Naive thymus-derived CD4-positive, alpha-beta T cell (primary cell): ENCODE results near the gene METRNL. TPM values are rescaled to one million over a fixed set of nuclear protein-coding genes. Genes with fewer than 3 reads are reported as not detected.

Source experiments
- ATAC-seq: fragments of 150-1000 bp; cut with Tn5 transposase; 2 replicates; pipeline ENCODE4 v1.10.0; 2021; ENCODE audit warnings: mild to moderate bottlenecking, moderate library complexity
- CTCF ChIA-PET: fragments of 350-600 bp; sonication (Branson Sonifier 250); formaldehyde crosslinking; loops from one replicate; lab custom pipeline; 2021; ENCODE audit warnings: antibody characterized with exemption; lab: Charles Lee
- POLR2A ChIA-PET: fragments of 350-600 bp; sonication (Branson Sonifier 250); formaldehyde crosslinking; loops from one replicate; lab custom pipeline; 2021; ENCODE audit warnings: antibody characterized with exemption, inconsistent platforms; lab: Charles Lee
- DNase-seq, 9 donors: peaks; one replicate each; pipeline versions ENCODE4 v3.0.0 to v3.0.0-alpha.2; 2020 to 2022; ENCODE audit warnings: mixed read lengths in 1 of 9
- H3K27ac ChIP-seq: one replicate; pipeline ENCODE4 v1.7.0; 2013; ENCODE audit warnings: mild to moderate bottlenecking, low read depth, low read length, moderate library complexity
- H3K27me3 ChIP-seq, 2 donors: one replicate each; pipeline ENCODE4 v1.7.0; 2013; ENCODE audit warnings: low read length in 2 of 2, mild to moderate bottlenecking in 2 of 2, moderate library complexity in 2 of 2; ENCODE audit not compliant: control insufficient read depth in 2 of 2, insufficient read depth in 2 of 2
- H3K36me3 ChIP-seq, 3 experiments: 1 replicate in 2 of 3; 2 replicates in 1 of 3; pipeline ENCODE4 v1.7.0; 2013; ENCODE audit warnings: low read length in 3 of 3, mild to moderate bottlenecking in 3 of 3, moderate library complexity in 1 of 3; ENCODE audit not compliant: insufficient read depth in 3 of 3, control insufficient read depth in 2 of 3
- H3K4me1 ChIP-seq, 2 donors: one replicate each; pipeline ENCODE4 v1.7.0; 2013; ENCODE audit warnings: low read length in 2 of 2, mild to moderate bottlenecking in 2 of 2, moderate library complexity in 1 of 2; ENCODE audit not compliant: control insufficient read depth in 2 of 2, insufficient read depth in 2 of 2
- H3K4me3 ChIP-seq: 2 replicates; pipeline ENCODE4 v1.7.0; 2013; ENCODE audit warnings: mild to moderate bottlenecking, low read length
- H3K9me3 ChIP-seq, 3 experiments: 1 replicate in 2 of 3; 2 replicates in 1 of 3; pipeline ENCODE4 v1.7.0; 2013; ENCODE audit warnings: low read length in 3 of 3; ENCODE audit not compliant: control insufficient read depth in 2 of 3
- H3K27ac Mint-ChIP-seq, 9 donors: one replicate each; pipeline ENCODE4 v1.8.0; 2020 to 2022; ENCODE audit warnings: mixed read lengths in 9 of 9, mild to moderate bottlenecking in 8 of 9, moderate library complexity in 5 of 9, inconsistent platforms in 2 of 9
- H3K27me3 Mint-ChIP-seq, 5 donors: one replicate each; pipeline ENCODE4 v1.8.0; 2021 to 2022; ENCODE audit warnings: mixed read lengths in 5 of 5, mild to moderate bottlenecking in 1 of 5
- H3K36me3 Mint-ChIP-seq, 5 donors: one replicate each; pipeline ENCODE4 v1.8.0; 2020 to 2022; ENCODE audit warnings: mixed read lengths in 5 of 5, mild to moderate bottlenecking in 3 of 5, inconsistent platforms in 1 of 5
- H3K4me1 Mint-ChIP-seq, 7 donors: one replicate each; pipeline ENCODE4 v1.8.0; 2020 to 2022; ENCODE audit warnings: mixed read lengths in 7 of 7, mild to moderate bottlenecking in 3 of 7, inconsistent platforms in 1 of 7
- H3K4me3 Mint-ChIP-seq, 10 donors: one replicate each; pipeline ENCODE4 v1.8.0; 2020 to 2022; ENCODE audit warnings: mild to moderate bottlenecking in 10 of 10, mixed read lengths in 10 of 10, moderate library complexity in 6 of 10, inconsistent platforms in 2 of 10
- H3K9me3 Mint-ChIP-seq, 11 donors: one replicate each; pipeline ENCODE4 v1.8.0; 2020 to 2022; ENCODE audit warnings: mixed read lengths in 11 of 11, mild to moderate bottlenecking in 4 of 11, inconsistent platforms in 1 of 11, moderate library complexity in 1 of 11
- intact Hi-C, 2 donors: fragments of 100-400 bp; cut with micrococcal nuclease; formaldehyde crosslinking; loops; one replicate each; pipeline ENCODE4 v1.15.1; 2023
- polyA plus RNA-seq, 2 donors: library from polyadenylated mRNA; unstranded; fragments of 300-500 nt; fragmentation: Illumina TruSeq; gene quantifications; one replicate each; pipeline ENCODE4 v1.2.3, GENCODE V29; 2021
- total RNA-seq, 6 experiments: library from RNA in 5 of 6; stranded (reverse) in 5 of 6; gene quantifications; 1 replicate in 5 of 6; 2 replicates in 1 of 6; pipeline ENCODE4 v1.2.3 and lab custom pipeline; 2021 to 2026

The METRNL gene
- total and polyA plus RNA-seq, 7 experiments from 2014 or later = 1.0 to 147 (median 10.3) TPM; not detected in 2

DNA sequence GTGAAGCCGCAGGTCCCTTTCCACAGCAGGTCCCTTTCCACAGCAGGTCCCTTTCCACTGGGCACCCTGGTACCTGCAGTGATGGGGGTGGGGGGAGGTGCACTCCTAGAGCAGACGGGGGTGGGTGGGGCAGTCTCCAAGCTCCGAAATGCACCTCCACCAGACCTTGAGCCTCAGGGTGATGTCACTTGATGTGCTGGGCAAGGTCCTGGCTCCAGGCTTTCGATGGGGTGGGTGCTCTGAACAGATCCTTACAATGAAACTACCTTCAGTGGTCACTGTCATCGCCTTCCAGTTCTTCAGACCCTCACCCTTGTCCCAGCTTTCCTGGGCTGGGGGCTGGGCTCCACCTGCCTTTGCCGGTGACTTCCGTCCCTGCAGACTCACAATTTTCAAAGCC is 1.5 kb upstream of the METRNL start:
- Mint-ChIP-seq H3K9me3 (no peaks in the 10 kb centered on the region), H3K4me1 (peaks cover 0 to 15% (median 8%) of the 10 kb centered on the region in 7 donors), H3K27ac (no peak overlapping the region), H3K4me3 (peak overlapping the region; percentile 17 to 76 (median 48)), H3K27me3 (peaks cover 0 to 35% (median 5%) of the 10 kb centered on the region in 5 donors), H3K36me3 (peaks cover 0 to 2% (median 0%) of the 10 kb centered on the region in 5 donors)
- intact Hi-C loops = no loop called here
- no peaks in the 10 kb centered on the region for H3K27me3 ChIP-seq
- peaks cover 0 to 12% of the 10 kb centered on the region in 2 donors for H3K4me1 ChIP-seq
- H3K36me3 ChIP-seq = no peaks in the 10 kb centered on the region
- ChIA-PET CTCF (no interaction called here), POLR2A (no interaction called here)
- DNase-seq = no peak
- H3K4me3 ChIP-seq = no peak overlapping the region
- H3K9me3 ChIP-seq = no peaks in the 10 kb centered on the region
- ATAC-seq = no peak
- H3K27ac ChIP-seq = no peak overlapping the region

DNA sequence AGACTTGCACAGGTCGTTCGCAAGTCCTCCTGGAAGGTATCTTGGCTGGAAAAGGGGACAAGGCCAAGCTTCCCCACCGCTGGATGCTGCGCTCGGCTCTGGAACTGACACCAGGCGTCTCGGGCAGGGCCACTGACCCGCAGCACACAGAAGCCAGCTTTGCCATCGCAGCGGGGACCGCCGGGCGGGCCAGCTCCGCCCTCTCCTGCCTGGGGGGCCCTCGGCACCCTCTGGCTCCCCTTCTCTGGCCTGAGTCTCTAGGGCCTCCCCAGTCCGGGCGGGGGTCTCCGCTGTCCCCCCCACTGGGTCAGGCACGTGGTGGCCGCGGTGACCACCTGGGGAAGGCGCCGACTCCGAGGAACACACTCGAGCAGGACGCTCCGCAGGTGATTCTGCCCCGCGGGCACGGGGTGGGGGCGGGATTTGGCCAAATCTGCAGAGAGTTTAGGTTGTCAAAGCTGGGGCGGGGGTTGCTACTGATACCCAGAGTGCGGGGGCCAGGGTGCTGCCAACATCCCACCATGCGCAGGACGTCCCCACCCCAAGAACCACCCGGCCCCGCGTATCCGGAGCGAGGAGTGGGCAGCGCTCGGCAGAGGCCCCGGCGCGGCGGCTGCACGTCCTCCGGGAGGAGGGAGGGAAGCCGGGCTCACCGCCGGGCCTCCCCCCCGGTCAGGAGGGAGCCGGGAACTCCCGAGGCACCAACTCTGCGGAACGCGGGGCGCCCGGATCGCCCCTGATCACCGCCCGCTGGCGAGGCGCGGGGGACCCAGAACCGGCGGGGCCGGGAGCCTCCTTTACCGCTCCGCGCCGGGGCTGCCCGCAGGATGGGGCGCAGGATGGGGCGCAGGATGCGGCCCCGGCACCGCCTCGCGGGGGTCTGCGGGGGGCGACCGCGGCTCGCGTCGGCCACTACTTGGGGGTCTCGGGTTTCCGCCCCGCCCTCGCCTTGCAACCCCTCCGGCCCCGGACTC is 744 bp upstream of the METRNL start:
- Mint-ChIP-seq H3K36me3 (peaks cover 0 to 2% (median 0%) of the 10 kb centered on the region in 5 donors), H3K9me3 (no peaks in the 10 kb centered on the region), H3K27ac (no peak overlapping the region), H3K4me1 (peaks cover 0 to 21% (median 10%) of the 10 kb centered on the region in 7 donors), H3K4me3 (peak overlapping the region; percentile 32 to 76 (median 54)), H3K27me3 (peaks cover 0 to 35% (median 5%) of the 10 kb centered on the region in 5 donors)
- peak in 3 of 9 donors; percentile 16 to 39 (median 31) for DNase-seq
- ChIA-PET CTCF (no interaction called here), POLR2A (no interaction called here)
- ATAC-seq = no peak
- no peaks in the 10 kb centered on the region for H3K36me3 ChIP-seq
- H3K4me3 ChIP-seq = peak overlapping the region; percentile 46
- intact Hi-C loops = loop anchor here in 1 of 2 donors (1.0 kb wide), 1 partner anchor 27 kb away; no protein-coding TSS in a partner anchor
- no peaks in the 10 kb centered on the region for H3K27me3 ChIP-seq
- no peak overlapping the region for H3K27ac ChIP-seq
- H3K9me3 ChIP-seq = no peaks in the 10 kb centered on the region
- H3K4me1 ChIP-seq = peaks cover 0 to 18% of the 10 kb centered on the region in 2 donors

DNA sequence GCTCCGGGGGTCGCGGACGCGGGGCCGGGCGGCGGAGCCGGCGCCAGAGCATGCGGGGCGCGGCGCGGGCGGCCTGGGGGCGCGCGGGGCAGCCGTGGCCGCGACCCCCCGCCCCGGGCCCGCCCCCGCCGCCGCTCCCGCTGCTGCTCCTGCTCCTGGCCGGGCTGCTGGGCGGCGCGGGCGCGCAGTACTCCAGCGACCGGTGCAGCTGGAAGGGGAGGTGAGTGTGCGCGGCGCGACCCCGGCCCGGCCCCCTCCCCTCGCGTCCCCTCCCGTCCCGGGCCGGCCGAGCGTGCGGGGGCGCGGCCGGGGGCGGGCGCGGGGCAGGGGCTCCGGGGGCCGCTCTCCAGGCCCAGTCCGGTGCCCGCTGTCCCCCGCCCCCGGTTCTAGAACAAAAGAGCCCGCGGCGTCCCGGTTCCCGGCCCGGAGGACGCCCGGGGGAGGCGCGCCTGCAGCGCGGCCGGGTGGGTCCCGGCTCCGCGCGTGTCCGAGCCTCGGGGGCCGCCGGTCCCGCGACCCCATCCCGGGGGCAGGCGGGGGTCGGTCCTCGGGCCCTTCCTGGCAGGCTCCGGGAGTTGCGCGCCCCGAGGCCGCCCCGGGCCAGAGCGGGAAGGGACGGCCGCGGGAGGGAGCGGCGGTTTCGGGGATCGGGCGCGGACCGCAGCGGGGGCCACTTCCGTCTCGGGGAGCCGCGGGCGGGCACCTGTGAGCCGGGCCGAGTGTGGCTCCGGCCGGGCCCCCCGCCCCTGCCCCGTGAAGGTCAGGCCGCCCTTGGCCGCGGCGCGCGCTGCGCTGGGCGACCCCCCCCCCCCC is 563 bp downstream of the METRNL start:
- peak in 1 of 9 donors; percentile 48 for DNase-seq
- H3K36me3 Mint-ChIP-seq = peaks cover 0 to 2% (median 0%) of the 10 kb centered on the region in 5 donors
- intact Hi-C loops = loop anchor here in 1 of 2 donors (1.0 to 5.0 kb wide), 2 partner anchors 29 to 93 kb away; no protein-coding TSS in a partner anchor
- ChIA-PET CTCF (no interaction called here), POLR2A (no interaction called here)
- Histone ChIP-seq H3K27ac (no peak overlapping the region), H3K27me3 (no peaks in the 10 kb centered on the region), H3K4me3 (no peak overlapping the region), H3K36me3 (no peaks in the 10 kb centered on the region), H3K9me3 (no peaks in the 10 kb centered on the region), H3K4me1 (peaks cover 0 to 29% of the 10 kb centered on the region in 2 donors)
- peaks cover 0 to 30% (median 10%) of the 10 kb centered on the region in 7 donors for H3K4me1 Mint-ChIP-seq
- H3K4me3 Mint-ChIP-seq = peak overlapping the region in 1 of 10 donors; percentile 76
- ATAC-seq = no peak
- no peak overlapping the region for H3K27ac Mint-ChIP-seq
- H3K27me3 Mint-ChIP-seq = peaks cover 0 to 35% (median 5%) of the 10 kb centered on the region in 5 donors
- H3K9me3 Mint-ChIP-seq = no peaks in the 10 kb centered on the region

DNA sequence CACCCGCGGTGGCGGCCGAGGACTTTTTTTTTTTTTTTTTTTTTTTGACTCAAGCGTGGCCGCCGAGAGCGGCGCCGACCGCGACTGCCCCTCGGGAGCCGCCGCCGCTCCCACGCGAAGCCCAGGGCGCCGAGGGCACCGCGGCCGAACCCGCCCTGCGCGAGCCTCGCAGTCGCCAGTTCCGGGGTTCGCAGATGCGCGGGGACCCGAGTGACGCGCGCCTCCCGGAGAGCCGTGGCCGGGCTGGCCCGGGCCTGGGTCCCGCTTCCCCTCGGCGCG is 1.1 kb downstream of the METRNL start:
- intact Hi-C loops = loop anchor here in 1 of 2 donors (5.0 kb wide), 1 partner anchor 93 kb away; no protein-coding TSS in a partner anchor
- no peak for DNase-seq
- H3K36me3 Mint-ChIP-seq = peaks cover 0 to 2% (median 0%) of the 10 kb centered on the region in 5 donors
- Histone ChIP-seq H3K9me3 (no peaks in the 10 kb centered on the region), H3K4me3 (no peak overlapping the region), H3K4me1 (peaks cover 0 to 30% of the 10 kb centered on the region in 2 donors), H3K27ac (no peak overlapping the region), H3K36me3 (no peaks in the 10 kb centered on the region), H3K27me3 (no peaks in the 10 kb centered on the region)
- H3K4me3 Mint-ChIP-seq = peak overlapping the region in 1 of 10 donors; percentile 4
- H3K27me3 Mint-ChIP-seq = peaks cover 0 to 33% (median 5%) of the 10 kb centered on the region in 5 donors
- H3K27ac Mint-ChIP-seq = no peak overlapping the region
- peaks cover 0 to 30% (median 10%) of the 10 kb centered on the region in 7 donors for H3K4me1 Mint-ChIP-seq
- no peaks in the 10 kb centered on the region for H3K9me3 Mint-ChIP-seq
- ChIA-PET CTCF (no interaction called here), POLR2A (no interaction called here)
- ATAC-seq = peak; percentile 2

DNA sequence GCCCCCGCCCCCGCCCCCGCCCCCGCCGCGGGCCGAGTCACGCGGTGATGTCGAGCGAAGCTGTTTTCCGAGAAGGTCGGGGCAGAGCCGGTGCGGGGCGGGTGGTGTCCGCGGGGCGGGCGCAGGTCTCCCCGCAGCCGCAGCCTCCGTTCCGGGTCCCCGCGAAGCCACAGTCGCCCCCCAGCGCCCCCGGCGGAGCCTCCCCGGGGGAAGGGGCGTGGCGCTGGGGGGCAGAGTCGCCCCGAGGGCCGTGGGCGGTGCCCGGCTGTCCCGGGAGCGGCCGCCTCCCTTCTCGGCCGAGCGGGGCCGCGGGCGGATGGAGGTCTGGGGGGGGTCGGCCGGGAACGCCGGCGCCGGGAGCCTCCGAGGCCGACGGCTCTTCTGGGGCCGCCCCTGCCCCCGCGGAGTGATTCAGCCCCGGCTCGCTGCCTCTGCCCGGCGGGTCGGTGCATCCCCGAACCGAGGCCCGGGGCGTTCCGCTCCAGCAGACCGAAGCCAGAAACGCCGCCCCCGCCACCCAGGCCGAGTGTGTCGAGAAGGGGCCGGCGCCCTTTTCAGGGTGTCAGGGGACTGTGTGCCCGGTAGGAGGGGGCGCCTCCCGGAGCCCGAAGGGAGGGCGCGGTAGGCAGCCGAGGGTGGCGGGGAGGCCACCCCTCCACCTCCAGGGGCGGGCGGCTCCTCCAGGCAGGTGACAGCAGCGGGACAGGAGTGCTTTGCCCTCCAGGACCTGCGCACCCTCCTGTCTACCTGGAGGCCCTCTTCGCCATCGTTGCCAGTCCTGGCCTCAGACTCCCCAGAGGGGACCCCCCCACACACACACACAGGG is 1.7 kb downstream of the METRNL start:
- ChIA-PET POLR2A (no interaction called here), CTCF (no interaction called here)
- peaks cover 0 to 33% (median 5%) of the 10 kb centered on the region in 5 donors for H3K27me3 Mint-ChIP-seq
- Histone ChIP-seq H3K27ac (no peak overlapping the region), H3K36me3 (no peaks in the 10 kb centered on the region), H3K9me3 (no peaks in the 10 kb centered on the region), H3K4me3 (peak overlapping the region; percentile 17), H3K27me3 (no peaks in the 10 kb centered on the region), H3K4me1 (peaks cover 0 to 30% of the 10 kb centered on the region in 2 donors)
- intact Hi-C loops = loop anchor here in 1 of 2 donors (5.0 kb wide), 1 partner anchor 94 kb away; no protein-coding TSS in a partner anchor
- H3K9me3 Mint-ChIP-seq = no peaks in the 10 kb centered on the region
- peaks cover 0 to 2% (median 0%) of the 10 kb centered on the region in 5 donors for H3K36me3 Mint-ChIP-seq
- H3K4me1 Mint-ChIP-seq = peaks cover 0 to 30% (median 10%) of the 10 kb centered on the region in 7 donors
- H3K4me3 Mint-ChIP-seq = peak overlapping the region in 9 of 10 donors; percentile 53 to 82 (median 70)
- H3K27ac Mint-ChIP-seq = peak overlapping the region in 2 of 9 donors; percentile 46 to 59
- ATAC-seq = peak; percentile 13
- DNase-seq = peak in 5 of 9 donors; percentile 21 to 72 (median 25)
